ENCODE results near the gene SPAG4. TPM values are rescaled to one million over a fixed set of nuclear protein-coding genes. Genes with fewer than 3 reads are reported as not detected.

The SPAG4 gene
- total RNA-seq, 1 experiment from 2014 or later = 14.1 TPM

GRCh38 chr20:35600176-35600992, 15.2 kb upstream of the SPAG4 start:
- DNase-seq = no peak
- POLR2A ChIA-PET (ENCODE audit: unreplicated experiment) = no interaction called here
- Histone ChIP-seq H3K4me1 (replicated peaks; ENCODE audit: insufficient read depth) (0 out of 2 replicates have a peak, but pooled peaks cover 3% of the 10 kb centered on the region), H3K79me2 (ENCODE audit: low read depth) (peaks cover 13% of the 10 kb centered on the region), H4K20me1 (ENCODE audit: insufficient read depth) (no peaks in the 10 kb centered on the region), H3K9me2 (ENCODE audit: insufficient read depth) (no peaks in the 10 kb centered on the region), H3K27ac (no peak overlapping the region), H3K4me2 (no peak overlapping the region), H3K4me3 (no peak overlapping the region), H3K9me3 (ENCODE audit: insufficient read depth, low read depth) (no peaks in the 10 kb centered on the region), H2AFZ (no peak overlapping the region), H3K36me3 (ENCODE audit: low read depth) (peaks cover 13% of the 10 kb centered on the region; the same call in 1 of the 2 replicates), H3K27me3 (ENCODE audit: insufficient read depth, low read depth) (no peaks in the 10 kb centered on the region), H3F3A (ENCODE audit: insufficient read depth, low read depth) (peaks cover 5% of the 10 kb centered on the region; the same call in 1 of the 2 replicates)
- no TSS peak for BruUV-seq (replicated peaks)
- intact Hi-C loops (cut with micrococcal nuclease; ENCODE audit: unreplicated experiment) = no loop called here
- no peak for TF ChIP-seq EZH2 (IDR thresholded peaks at IDR 0.05; ENCODE audit: low read depth)
- TF ChIP-seq, protein P1, sequence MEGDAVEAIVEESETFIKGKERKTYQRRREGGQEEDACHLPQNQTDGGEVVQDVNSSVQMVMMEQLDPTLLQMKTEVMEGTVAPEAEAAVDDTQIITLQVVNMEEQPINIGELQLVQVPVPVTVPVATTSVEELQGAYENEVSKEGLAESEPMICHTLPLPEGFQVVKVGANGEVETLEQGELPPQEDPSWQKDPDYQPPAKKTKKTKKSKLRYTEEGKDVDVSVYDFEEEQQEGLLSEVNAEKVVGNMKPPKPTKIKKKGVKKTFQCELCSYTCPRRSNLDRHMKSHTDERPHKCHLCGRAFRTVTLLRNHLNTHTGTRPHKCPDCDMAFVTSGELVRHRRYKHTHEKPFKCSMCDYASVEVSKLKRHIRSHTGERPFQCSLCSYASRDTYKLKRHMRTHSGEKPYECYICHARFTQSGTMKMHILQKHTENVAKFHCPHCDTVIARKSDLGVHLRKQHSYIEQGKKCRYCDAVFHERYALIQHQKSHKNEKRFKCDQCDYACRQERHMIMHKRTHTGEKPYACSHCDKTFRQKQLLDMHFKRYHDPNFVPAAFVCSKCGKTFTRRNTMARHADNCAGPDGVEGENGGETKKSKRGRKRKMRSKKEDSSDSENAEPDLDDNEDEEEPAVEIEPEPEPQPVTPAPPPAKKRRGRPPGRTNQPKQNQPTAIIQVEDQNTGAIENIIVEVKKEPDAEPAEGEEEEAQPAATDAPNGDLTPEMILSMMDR (conservative IDR thresholded peaks at IDR 0.05) = no peak
- CTCF ChIA-PET = interaction anchor here (0.6 kb wide), 1 partner anchor 14 kb away, joined by 3 read pairs; no protein-coding TSS in a partner anchor

GRCh38 chr20:35600993-35601973, 14.3 kb upstream of the SPAG4 start:
- DNase-seq = no peak
- no peaks in the 10 kb centered on the region for H4K20me1 ChIP-seq (ENCODE audit: insufficient read depth)
- H3F3A ChIP-seq (ENCODE audit: insufficient read depth, low read depth) = peaks cover 5% of the 10 kb centered on the region; the same call in 1 of the 2 replicates
- no peaks in the 10 kb centered on the region for H3K9me3 ChIP-seq (ENCODE audit: insufficient read depth, low read depth)
- no peak overlapping the region for H3K27ac ChIP-seq
- no peaks in the 10 kb centered on the region for H3K27me3 ChIP-seq (ENCODE audit: insufficient read depth, low read depth)
- peaks cover 11% of the 10 kb centered on the region for H3K4me1 ChIP-seq (replicated peaks; ENCODE audit: insufficient read depth)
- no peak overlapping the region for H3K4me2 ChIP-seq
- POLR2A ChIA-PET (ENCODE audit: unreplicated experiment) = no interaction called here
- CTCF ChIA-PET = interaction anchor here (0.6 kb wide), 1 partner anchor 13 kb away, joined by 3 read pairs; no protein-coding TSS in a partner anchor
- BruUV-seq (replicated peaks) = no TSS peak
- H3K4me3 ChIP-seq = no peak overlapping the region
- no peaks in the 10 kb centered on the region for H3K9me2 ChIP-seq (ENCODE audit: insufficient read depth)
- peaks cover 13% of the 10 kb centered on the region; the same call in 1 of the 2 replicates for H3K36me3 ChIP-seq (ENCODE audit: low read depth)
- peaks cover 22% of the 10 kb centered on the region for H3K79me2 ChIP-seq (ENCODE audit: low read depth)
- TF ChIP-seq, protein P1 (conservative IDR thresholded peaks at IDR 0.05) = no peak
- no peak for TF ChIP-seq EZH2 (IDR thresholded peaks at IDR 0.05; ENCODE audit: low read depth)
- no peak overlapping the region for H2AFZ ChIP-seq
- intact Hi-C loops (cut with micrococcal nuclease; ENCODE audit: unreplicated experiment) = no loop called here

DNA sequence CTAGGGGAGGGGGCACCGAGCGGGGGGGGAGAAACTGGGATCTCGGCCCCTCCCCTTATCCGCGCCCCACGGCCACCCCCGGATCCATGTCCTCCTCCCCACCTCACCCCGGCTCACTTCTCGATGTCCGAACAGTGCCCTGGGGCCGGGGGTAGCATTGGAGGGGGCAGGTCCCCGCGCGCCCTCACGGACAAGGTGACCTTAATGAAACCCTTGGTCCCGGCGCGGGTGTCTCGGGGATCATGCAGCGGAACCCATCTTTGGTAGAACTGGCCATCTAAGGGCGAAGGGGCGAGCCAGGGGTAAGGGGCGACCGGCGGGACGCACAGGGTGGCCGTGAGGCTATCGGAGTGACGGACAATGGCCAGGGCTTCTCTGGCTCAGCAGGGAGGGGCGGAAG, 13.6 kb upstream of the SPAG4 start:
- POLR2A ChIA-PET (ENCODE audit: unreplicated experiment) = no interaction called here
- no peaks in the 10 kb centered on the region for H4K20me1 ChIP-seq (ENCODE audit: insufficient read depth)
- no peak overlapping the region for H3K4me2 ChIP-seq
- H3K4me3 ChIP-seq = no peak overlapping the region
- no peaks in the 10 kb centered on the region for H3K9me2 ChIP-seq (ENCODE audit: insufficient read depth)
- no peak for TF ChIP-seq EZH2 (IDR thresholded peaks at IDR 0.05; ENCODE audit: low read depth)
- TF ChIP-seq, protein P1 (conservative IDR thresholded peaks at IDR 0.05) = no peak
- H3F3A ChIP-seq (ENCODE audit: insufficient read depth, low read depth) = peaks cover 2% of the 10 kb centered on the region; the same call in 1 of the 2 replicates
- H3K79me2 ChIP-seq (ENCODE audit: low read depth) = peaks cover 29% of the 10 kb centered on the region
- H3K27me3 ChIP-seq (ENCODE audit: insufficient read depth, low read depth) = no peaks in the 10 kb centered on the region
- BruUV-seq (replicated peaks) = no TSS peak
- no peak for DNase-seq
- H3K27ac ChIP-seq = no peak overlapping the region
- H3K9me3 ChIP-seq (ENCODE audit: insufficient read depth, low read depth) = no peaks in the 10 kb centered on the region
- intact Hi-C loops (cut with micrococcal nuclease; ENCODE audit: unreplicated experiment) = no loop called here
- CTCF ChIA-PET = no interaction called here
- no peak overlapping the region for H2AFZ ChIP-seq
- peaks cover 13% of the 10 kb centered on the region; the same call in 1 of the 2 replicates for H3K36me3 ChIP-seq (ENCODE audit: low read depth)
- H3K4me1 ChIP-seq (replicated peaks; ENCODE audit: insufficient read depth) = peaks cover 15% of the 10 kb centered on the region

Measured in PC-9 (cell line).